Activated CD4-positive, CD25-positive, alpha-beta regulatory T cell (primary cell): ENCODE results near the gene GPX2.

Experiments used
- DNase-seq, 4 experiments: peaks; one replicate each; lab custom pipeline; 2025; lab: John Stamatoyannopoulos, UW

Gene GPX2

GRCh38 chr14:64938972-64939816 is 3.4 kb downstream of the GPX2 start:
- DNase-seq: no peak

GRCh38 chr14:64937821-64938193 is 4.7 kb downstream of the GPX2 start:
- DNase-seq: no peak

- no peak for DNase-seq
Measured at GRCh38 chr14:64937171-64937820, 5.2 kb downstream of the GPX2 start.

GRCh38 chr14:64935508-64935907 is 7.0 kb downstream of the GPX2 start:
- DNase-seq: no peak

GRCh38 chr14:64934338-64934929 is 8.1 kb downstream of the GPX2 start:
- DNase-seq: no peak

- DNase-seq: no peak
Measured at GRCh38 chr14:64932231-64932630, 10.3 kb downstream of the GPX2 start.

GRCh38 chr14:64931123-64931522 is 11.4 kb downstream of the GPX2 start:
- DNase-seq: no peak

GRCh38 chr14:64930085-64930843 is 12.3 kb downstream of the GPX2 start:
- no peak for DNase-seq

- DNase-seq: no peak
Measured at GRCh38 chr14:64929014-64929359, 13.6 kb downstream of the GPX2 start.

GRCh38 chr14:64928239-64929013 is 14.1 kb downstream of the GPX2 start:
- DNase-seq: no peak

- no peak for DNase-seq
Measured at GRCh38 chr14:64927031-64927430, 15.5 kb downstream of the GPX2 start.

GRCh38 chr14:64926398-64926995 is 16.0 kb downstream of the GPX2 start:
- no peak for DNase-seq

- DNase-seq: no peak
Measured at GRCh38 chr14:64923015-64923414, 19.5 kb downstream of the GPX2 start.

GRCh38 chr14:64920465-64920864 is 22.1 kb downstream of the GPX2 start:
- DNase-seq: no peak

GRCh38 chr14:64919618-64920017 is 22.9 kb downstream of the GPX2 start:
- DNase-seq: no peak

- no peak for DNase-seq
Measured at GRCh38 chr14:64919215-64919614, 23.3 kb downstream of the GPX2 start.

GRCh38 chr14:64918216-64918615 is 24.3 kb downstream of the GPX2 start:
- no peak for DNase-seq

- no peak for DNase-seq
Measured at GRCh38 chr14:64915797-64916196, 26.7 kb downstream of the GPX2 start.

GRCh38 chr14:64915029-64915424 is 27.5 kb downstream of the GPX2 start:
- DNase-seq: no peak

GRCh38 chr14:64914237-64915028 is 28.1 kb downstream of the GPX2 start, which contains the start of gene CHURC1:
TSS of gene CHURC1 (plus strand) at chr14:64914455. CDS start at chr14:64914496, 41 bp downstream.
- peak; percentile 82 to 96 (median 90) for DNase-seq
